Progenitor cell of endocrine pancreas (in vitro differentiated cells): ENCODE results near the gene ZBTB20. TPM values are rescaled to one million over a fixed set of nuclear protein-coding genes. Genes with fewer than 3 reads are reported as not detected.

Experiments used
- DNase-seq: peaks from one replicate; pipeline ENCODE4 v3.0.0; 2021; ENCODE audit warnings: low spot score; ENCODE audit not compliant: unreplicated experiment
- H3K27ac Mint-ChIP-seq: 2 replicates; pipeline ENCODE4 v1.8.0; 2021; ENCODE audit warnings: mild to moderate bottlenecking, moderate library complexity, mixed read lengths
- H3K27me3 Mint-ChIP-seq: 2 replicates; pipeline ENCODE4 v1.8.0; 2021; ENCODE audit warnings: mixed read lengths
- H3K36me3 Mint-ChIP-seq: 2 replicates; pipeline ENCODE4 v1.8.0; 2022; ENCODE audit warnings: mixed read lengths; ENCODE audit not compliant: insufficient read depth
- H3K4me1 Mint-ChIP-seq: 2 replicates; pipeline ENCODE4 v1.8.0; 2021; ENCODE audit warnings: low read depth, mixed read lengths
- H3K4me3 Mint-ChIP-seq: 2 replicates; pipeline ENCODE4 v1.8.0; 2021; ENCODE audit warnings: low read depth, mild to moderate bottlenecking, moderate library complexity, mixed read lengths
- H3K9me3 Mint-ChIP-seq: 2 replicates; pipeline ENCODE4 v1.8.0; 2021; ENCODE audit warnings: low read depth, mixed read lengths
- CTCF ChIP-seq: fragments of 200-600 bp; sonication (generic); IDR thresholded peaks from one replicate; pipeline ENCODE4 v1.5.0; 2021; ENCODE audit warnings: antibody characterized with exemption, mild to moderate bottlenecking; ENCODE audit not compliant: unreplicated experiment
- total RNA-seq: library from RNA; stranded (reverse); gene quantifications from 2 replicates; pipeline ENCODE4 v1.2.1, GENCODE V29; 2021

Gene ZBTB20
- total RNA-seq, 1 donor from 2014 or later, result 27.3 TPM

DNA sequence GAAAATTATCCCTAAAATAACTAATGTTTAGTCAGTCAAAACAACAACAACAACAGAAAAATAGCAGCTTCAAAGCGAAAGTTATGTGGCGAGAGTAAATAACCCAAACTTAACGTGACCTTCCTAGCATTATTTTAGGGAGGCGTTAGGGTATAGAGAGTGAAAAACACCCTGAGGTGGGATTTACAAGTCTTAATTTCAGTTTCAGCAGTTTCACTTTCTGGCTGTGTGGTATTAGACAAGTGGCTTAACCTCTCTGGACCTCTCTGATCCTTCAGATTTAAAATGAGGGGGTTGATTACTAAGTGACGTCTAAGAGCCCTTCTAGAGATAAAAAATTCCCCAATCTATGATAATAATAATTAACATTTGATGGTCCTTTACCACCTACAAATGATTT, 291.2 kb downstream of the ZBTB20 start:
- no peaks in the 10 kb centered on the region for H3K4me1 Mint-ChIP-seq
- no peak overlapping the region for H3K4me3 Mint-ChIP-seq
- H3K27me3 Mint-ChIP-seq, result no peaks in the 10 kb centered on the region
- H3K27ac Mint-ChIP-seq, result no peak overlapping the region
- no peak for TF ChIP-seq CTCF
- DNase-seq, result no peak
- H3K36me3 Mint-ChIP-seq, result no peaks in the 10 kb centered on the region
- no peaks in the 10 kb centered on the region for H3K9me3 Mint-ChIP-seq

DNA sequence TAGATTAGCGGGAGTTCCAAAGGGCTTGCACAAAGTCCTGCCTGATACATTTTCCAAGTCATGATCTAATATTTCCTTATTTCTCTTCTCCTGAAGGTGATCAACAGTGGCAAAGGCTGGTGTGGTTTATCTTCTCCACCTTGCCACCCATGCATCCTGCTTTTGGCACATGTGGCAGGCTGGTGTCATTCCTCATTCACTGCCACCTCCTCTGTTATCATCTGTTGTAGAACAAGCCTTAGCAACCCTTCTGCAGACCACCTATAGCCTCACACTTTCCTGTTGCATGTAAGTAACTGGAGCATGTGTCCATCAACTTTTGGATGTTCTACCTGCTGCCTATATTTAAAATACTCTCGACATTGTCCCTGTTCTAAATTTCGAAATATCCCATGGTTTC, 294.1 kb downstream of the ZBTB20 start:
- no peaks in the 10 kb centered on the region for H3K9me3 Mint-ChIP-seq
- H3K4me1 Mint-ChIP-seq, result peaks cover 6% of the 10 kb centered on the region
- H3K4me3 Mint-ChIP-seq, result no peak overlapping the region
- no peaks in the 10 kb centered on the region for H3K27me3 Mint-ChIP-seq
- no peaks in the 10 kb centered on the region for H3K36me3 Mint-ChIP-seq
- TF ChIP-seq CTCF, result no peak
- H3K27ac Mint-ChIP-seq, result no peak overlapping the region
- no peak for DNase-seq

DNA sequence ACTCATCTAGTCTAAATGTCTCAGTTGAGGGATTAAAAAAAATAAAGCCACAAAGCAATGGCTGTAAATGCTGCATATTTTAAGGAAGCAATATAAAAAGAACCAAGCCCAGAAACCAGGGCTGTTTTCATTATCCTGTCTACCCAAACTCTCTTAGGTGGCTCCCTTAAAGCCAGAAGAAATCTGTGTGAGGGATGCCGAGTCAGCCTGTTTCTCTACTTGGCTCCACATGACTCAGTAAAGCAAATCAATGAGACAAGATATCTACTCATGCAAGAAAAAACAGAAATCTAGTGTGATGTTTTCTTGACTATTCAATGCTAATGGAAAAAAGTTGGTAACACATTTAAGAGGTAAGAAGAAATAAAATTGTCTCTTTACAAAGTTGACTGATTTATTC, 296.2 kb downstream of the ZBTB20 start:
- no peaks in the 10 kb centered on the region for H3K9me3 Mint-ChIP-seq
- peaks cover 20% of the 10 kb centered on the region for H3K4me1 Mint-ChIP-seq
- no peaks in the 10 kb centered on the region for H3K36me3 Mint-ChIP-seq
- no peak overlapping the region for H3K27ac Mint-ChIP-seq
- no peaks in the 10 kb centered on the region for H3K27me3 Mint-ChIP-seq
- no peak for TF ChIP-seq CTCF
- no peak for DNase-seq
- no peak overlapping the region for H3K4me3 Mint-ChIP-seq

- Mint-ChIP-seq H3K4me3 (no peak overlapping the region), H3K36me3 (no peaks in the 10 kb centered on the region), H3K27me3 (no peaks in the 10 kb centered on the region), H3K27ac (no peak overlapping the region), H3K4me1 (peaks cover 20% of the 10 kb centered on the region), H3K9me3 (no peaks in the 10 kb centered on the region)
- no peak for DNase-seq
- no peak for TF ChIP-seq CTCF
These were observed 298.3 kb downstream of the ZBTB20 start for GRCh38 chr3:114848643-114849350.

- H3K27me3 Mint-ChIP-seq, result no peaks in the 10 kb centered on the region
- H3K4me3 Mint-ChIP-seq, result no peak overlapping the region
- no peaks in the 10 kb centered on the region for H3K36me3 Mint-ChIP-seq
- H3K4me1 Mint-ChIP-seq, result peaks cover 20% of the 10 kb centered on the region
- H3K9me3 Mint-ChIP-seq, result no peaks in the 10 kb centered on the region
- DNase-seq, result no peak
- no peak for TF ChIP-seq CTCF
- H3K27ac Mint-ChIP-seq, result no peak overlapping the region
These were observed 299.0 kb downstream of the ZBTB20 start for GRCh38 chr3:114848082-114848481.
